GM12891 (cell line): ENCODE results near the gene CLVS2.

Experiments used
- PAX5 ChIP-seq: IDR thresholded peaks from 2 replicates; pipeline ENCODE4 v1.6.1; 2011; ENCODE audit warnings: low read length, moderate library complexity, mild to moderate bottlenecking; ENCODE audit not compliant: insufficient read depth, severe bottlenecking
- POLR2A ChIP-seq: IDR thresholded peaks from 2 replicates; pipeline ENCODE4 v1.6.1; 2011; ENCODE audit warnings: low read depth, low read length, control low read depth
- POLR2AphosphoS5 ChIP-seq: IDR thresholded peaks from 2 replicates; pipeline ENCODE4 v1.6.1; 2011; ENCODE audit warnings: low read depth, low read length, control low read depth
- POU2F2 ChIP-seq: IDR thresholded peaks from 2 replicates; pipeline ENCODE4 v1.6.1; 2011; ENCODE audit warnings: low read depth, mild to moderate bottlenecking, control low read depth, low read length, moderate library complexity
- SPI1 ChIP-seq: IDR thresholded peaks from 2 replicates; pipeline ENCODE4 v1.6.1; 2011; ENCODE audit warnings: low read depth, low read length, control low read depth
- TAF1 ChIP-seq: IDR thresholded peaks from 2 replicates; pipeline ENCODE4 v1.6.1; 2011; ENCODE audit warnings: low read depth, low read length, control low read depth

- TF ChIP-seq POLR2A: no peak
- no peak for TF ChIP-seq POLR2AphosphoS5
- no peak for TF ChIP-seq PAX5
- no peak for TF ChIP-seq SPI1
- no peak for TF ChIP-seq TAF1
- no peak for TF ChIP-seq POU2F2
Measured at GRCh38 chr6:122996794-122997505, 915 bp downstream of the CLVS2 start.
